HK-2 (cell line): ENCODE data around the gene AACS.
"Not testable (repeated sequence)": the region's sequence is repeated elsewhere in the genome, so short reads cannot be mapped to it uniquely, and the experiment has no call there.

Source experiments
- DNase-seq: peaks from one replicate; pipeline ENCODE4 v3.0.0-alpha.2; 2018; ENCODE audit not compliant: unreplicated experiment

The AACS gene

DNA sequence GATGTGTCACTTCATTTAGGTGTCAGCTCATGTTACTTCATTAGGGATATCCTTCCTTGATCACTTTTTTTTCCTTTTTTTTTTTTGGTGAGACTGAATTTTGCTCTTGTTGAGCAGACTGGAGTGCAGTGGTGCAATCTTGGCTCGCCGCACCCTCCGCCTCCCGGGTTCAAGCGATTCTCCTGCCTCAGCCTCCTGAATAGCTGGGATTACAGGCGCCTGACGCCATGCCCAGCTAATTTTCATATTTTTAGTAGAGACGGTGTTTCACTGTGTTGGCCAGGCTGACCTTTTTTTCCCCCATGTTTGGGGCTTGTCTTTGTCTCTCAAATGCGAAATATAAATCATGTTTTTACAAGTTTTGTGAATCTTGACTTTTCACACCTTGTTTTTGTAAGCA is 9.6 kb upstream of the AACS start:
- DNase-seq, result no peak

DNA sequence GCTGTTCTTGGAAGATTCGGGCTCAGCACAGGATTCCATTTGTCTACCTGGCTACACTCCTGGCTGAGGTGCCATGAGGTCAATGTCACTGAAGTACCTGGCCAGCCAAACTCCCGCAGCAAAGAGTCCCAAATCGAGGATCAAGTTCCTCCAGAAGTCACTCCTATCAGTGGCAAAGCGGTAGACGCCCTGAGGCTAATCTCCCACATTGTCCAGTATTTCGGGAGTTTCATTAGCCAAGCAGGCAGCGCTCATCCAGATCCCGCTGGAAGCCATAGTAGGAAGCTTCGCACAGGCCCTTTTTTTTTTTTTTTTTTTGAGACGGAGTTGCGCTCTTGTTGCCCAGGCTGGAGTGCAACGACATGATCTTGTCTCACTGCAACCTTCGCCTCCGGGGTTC is 8.9 kb upstream of the AACS start:
- no peak for DNase-seq

DNA sequence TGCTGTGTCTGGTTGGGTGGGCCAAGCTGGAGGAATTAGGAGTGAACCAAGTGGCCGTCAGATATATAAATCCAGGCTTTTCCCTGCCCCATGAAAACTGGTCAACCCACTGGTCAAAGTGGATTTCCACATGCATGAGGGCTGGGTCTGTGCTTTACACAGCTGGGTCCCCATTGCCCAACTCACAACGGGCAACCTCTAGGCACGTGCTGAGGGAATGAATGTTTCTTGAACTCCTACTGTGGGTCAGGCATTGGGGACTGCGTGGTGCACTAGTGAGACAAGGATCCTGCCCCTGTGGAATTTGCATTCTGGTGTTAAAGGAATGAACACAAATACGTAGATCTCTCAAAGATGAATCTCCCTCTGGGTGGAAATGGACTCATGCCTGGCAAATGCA is 7.5 kb upstream of the AACS start:
- DNase-seq, result no peak

DNA sequence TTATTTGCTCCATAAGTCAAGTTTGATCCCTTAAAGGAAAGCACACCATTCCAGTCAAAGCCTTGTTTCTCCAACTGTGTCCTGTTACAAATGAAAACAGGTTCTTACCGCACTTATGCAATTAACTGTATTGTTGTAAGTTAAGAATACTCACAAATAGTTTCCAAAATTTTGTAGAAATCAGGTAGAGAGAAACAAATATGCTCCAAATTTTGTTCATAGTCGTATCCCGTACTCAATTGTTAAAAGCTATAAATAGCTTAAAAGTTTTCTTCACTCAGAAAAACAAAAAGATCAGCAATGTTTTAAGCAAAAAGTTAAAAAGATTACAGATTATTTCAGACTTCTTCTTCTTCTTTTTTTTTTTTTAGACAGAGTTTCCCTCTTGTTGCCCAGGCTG is 4.0 kb upstream of the AACS start:
- no peak for DNase-seq

DNA sequence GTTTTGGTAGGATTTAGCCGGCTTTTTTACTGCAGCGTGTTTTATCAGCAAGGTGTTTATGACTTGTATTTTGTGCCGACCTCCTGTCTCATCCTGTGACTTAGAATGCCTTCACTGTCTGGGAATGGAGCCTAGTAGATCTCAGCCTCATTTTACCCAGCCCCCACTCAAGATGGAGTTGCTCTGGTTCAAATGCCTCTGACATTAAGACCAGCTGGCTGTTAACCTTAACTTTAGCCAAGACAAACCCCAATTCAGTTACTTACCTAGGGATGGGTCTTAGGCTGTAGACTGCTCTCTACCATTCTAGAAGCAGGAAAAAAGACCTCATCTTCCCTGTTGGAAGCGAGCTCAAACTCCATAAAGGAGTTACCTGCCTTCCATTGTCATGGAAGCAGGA is 1.7 kb upstream of the AACS start:
- DNase-seq, result not testable (repeated sequence)

DNA sequence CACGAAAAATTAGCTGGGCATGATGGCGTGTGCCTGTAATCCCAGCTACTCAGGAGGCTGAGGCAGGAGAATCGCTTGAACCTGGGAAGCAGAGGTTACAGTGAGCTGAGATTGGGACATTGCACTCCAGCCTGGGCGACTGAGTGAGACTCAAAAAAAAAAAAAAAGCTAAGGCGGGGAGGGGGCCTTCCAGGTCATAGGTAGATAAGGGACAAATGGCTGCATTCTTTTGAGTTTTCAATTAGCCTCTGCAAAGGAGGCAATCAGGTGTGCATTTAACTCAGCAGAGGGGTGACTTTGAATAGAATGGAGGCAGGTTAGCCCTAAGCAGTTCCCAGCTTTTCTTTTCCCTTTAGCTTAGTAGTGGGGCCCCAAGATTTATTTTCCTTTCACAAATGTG is 743 bp upstream of the AACS start:
- DNase-seq, result no peak

DNA sequence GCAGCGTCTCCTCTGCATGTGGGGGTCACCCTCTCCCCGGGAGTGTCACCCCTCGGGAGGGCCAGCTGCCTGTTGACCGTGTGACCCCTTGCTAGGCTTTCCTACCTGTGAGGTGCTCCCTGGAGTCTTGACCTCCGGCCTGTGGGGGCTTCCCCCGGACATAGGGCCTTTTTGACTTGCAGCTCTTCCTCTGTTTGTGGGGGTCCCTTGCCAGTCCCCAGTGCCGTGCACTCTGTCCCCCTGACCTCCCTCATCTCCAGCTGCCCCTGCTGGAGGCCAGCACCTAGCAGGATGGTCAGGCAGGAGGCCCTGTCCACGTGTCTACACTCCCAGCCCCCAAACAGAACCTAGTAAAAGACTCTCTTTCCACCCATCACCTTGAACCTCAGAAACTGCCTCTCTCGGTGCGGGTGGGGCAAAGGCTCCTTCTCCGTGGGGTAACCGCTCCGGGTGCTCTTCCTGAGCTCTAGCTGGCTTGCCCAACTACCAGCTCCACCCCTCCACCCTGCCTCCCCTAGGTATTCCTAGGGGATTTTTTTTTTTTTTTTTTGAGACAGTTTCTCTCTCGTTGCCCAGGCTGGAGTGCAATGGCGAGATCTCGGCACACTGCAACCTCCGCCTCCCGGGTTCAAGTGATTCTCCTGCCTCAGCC is 810 bp downstream of the AACS start:
- peak; percentile 16 for DNase-seq

DNA sequence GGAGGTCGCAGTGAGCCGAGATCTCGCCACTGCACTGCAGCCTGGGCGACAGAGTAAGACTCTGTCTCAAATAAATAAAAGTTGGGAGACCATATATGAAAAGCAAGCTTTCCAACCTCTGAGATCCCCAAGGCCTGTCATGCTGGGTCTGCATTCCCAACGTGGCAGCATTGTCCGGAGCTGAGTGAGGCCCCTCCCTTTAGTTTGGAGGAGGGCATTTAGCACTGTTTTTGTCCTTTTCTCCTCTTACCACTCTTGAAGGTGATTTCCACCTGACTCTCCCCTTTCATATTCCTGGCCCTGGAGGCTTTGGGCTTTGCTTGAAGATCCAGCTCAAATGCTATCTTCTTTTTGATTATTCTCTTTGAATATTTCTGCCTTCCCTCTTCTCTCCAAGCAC is 3.2 kb downstream of the AACS start:
- DNase-seq, result no peak

DNA sequence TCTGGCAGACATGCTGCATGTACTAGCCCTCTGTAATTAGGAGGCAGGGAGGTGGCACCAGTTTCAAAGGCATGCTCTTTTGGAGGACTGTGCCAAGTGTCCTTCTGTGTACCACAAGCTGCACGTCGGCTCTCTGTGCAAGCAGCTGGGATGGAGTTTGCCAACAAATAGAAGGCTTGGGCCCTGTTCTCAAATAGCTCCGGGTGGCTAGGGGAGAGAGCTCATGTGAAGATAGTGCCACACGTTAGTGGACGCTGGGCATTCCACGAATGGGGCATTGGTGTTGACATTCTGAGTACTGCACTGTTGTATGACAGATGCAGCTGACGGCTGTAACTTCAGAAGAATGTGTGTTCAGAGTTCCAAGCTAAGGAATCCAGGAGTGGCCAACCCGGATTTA is 4.4 kb downstream of the AACS start:
- DNase-seq, result no peak

DNA sequence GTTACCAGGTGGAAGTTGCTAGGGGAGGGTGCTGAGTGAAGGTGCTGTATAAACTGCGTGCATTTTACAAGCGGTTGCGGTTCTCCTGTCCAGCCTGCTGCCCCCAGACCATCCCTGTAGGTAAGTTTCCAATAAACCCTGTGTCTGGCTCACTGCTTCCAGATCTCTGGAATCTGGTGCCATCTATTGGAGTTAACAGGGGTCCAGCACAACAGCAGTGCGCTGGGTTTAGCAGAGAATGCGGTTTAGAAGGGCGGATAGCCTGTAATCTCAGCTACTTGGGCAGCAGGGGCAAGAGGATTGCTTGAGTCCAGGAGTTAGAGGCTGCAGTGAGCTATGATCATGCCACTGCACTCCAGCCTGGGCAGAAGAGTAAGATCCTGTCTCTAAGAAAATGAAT is 4.9 kb downstream of the AACS start:
- DNase-seq, result no peak

DNA sequence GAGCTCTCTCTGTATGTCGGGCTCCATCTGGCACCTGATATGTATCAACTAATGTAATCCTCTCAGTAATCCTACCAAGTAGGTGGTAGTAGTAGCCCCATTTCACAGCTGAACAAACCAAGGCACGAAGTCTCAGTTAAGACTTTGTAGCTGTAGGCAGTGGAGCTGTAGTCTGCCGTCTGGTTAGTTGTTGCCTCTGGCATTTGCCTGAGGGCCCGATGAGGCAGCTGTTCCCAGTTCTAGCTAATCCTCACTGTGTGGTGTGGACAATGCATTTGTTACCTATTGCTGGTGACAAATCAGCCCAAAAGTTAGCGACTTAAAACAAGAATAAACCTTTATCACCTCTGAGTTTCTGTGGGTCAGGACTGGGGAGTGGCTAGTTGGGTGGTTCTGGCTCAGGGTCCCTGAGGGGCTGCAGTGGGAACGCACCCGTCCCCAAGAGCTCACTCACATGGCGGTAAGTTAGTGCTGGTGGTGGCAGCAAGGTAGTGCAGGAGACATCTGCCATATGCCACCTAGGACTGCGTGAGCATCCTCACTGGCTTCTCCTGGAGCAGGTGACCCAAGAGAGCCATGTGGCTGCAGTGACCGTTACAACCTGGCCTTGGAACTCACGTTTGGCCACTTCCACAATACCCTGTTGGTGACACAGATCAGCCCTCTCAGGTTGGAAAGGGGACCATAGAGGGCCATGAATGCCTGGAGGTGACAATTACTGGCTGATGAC is 5.6 kb downstream of the AACS start:
- no peak for DNase-seq

DNA sequence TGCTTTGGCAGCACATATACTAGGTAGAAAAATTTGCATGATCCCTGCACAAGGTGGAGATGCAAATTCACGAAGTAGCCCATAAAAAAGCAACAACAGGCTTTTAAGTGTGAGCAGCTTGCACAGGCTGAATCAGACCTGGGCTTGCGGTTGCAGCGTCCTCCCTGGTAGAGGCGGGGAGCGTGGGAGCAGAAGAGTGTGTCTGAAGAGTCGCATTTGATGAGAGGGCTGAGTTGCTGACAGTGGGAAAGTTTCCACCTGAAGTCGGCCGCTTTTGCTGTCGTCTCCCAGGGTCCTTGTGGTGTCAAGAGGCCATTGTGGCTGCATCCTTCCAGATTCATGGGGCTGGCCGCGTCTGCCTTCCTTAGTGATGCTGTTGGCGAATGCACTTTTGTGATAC is 6.2 kb downstream of the AACS start:
- DNase-seq, result no peak

DNA sequence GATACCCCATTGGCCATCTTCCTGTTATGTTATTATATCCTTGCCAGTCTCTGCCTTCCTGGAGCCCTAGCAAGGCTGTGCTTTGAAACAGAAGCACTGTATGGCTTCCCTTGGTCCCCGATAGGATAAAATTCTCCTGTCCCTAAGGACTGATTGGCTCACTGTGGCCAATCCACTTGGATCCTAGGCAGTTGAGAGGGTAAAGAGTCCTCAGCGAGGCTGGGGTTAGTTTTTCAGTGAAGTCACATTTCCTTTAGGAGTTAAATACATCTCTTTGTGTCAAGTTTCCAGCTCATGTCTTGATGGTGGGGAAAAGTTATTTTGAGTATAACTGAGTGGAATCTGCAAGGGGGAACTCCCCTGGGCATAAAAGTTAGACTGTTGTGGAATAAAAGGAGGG is 7.3 kb downstream of the AACS start:
- DNase-seq, result no peak

DNA sequence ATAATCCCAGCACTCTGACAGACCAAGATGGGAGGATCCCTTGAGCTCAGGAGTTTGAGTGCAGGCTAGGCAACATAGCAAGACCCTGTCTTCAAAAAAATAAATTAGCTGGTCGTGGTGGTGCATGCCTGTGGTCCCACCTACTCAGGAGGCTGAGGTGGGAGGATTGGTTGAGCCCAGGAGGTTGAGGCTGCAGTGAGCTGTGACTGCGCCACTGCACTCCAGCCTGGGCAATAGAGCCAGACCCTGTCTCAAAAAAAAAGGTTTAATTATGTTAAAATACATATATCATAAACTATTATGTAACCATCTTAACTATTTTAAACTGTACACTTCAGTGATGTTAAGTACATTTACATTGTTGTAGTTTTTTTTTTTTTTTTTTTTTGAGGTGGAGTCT is 9.1 kb downstream of the AACS start:
- not testable (repeated sequence) for DNase-seq

DNA sequence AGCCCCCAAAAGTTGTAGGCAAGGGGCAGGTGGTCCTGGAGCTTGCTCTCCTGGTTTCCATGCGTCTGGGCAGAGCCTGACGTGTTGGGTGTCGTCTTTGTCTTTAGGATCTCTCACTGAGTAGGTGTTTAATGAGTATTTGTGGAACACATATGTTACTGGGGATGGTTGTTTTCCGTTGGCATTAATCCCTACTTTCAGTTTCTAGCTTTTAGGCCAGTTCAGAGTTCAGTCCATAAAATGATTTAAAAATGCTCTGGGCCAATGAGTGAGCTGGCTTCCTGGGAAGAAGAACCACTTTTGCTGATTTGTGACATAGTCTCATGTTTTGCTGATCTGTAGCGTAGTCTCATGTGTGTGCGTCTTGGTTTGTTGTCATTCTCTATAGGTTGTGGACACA is 10.9 kb downstream of the AACS start:
- no peak for DNase-seq

DNA sequence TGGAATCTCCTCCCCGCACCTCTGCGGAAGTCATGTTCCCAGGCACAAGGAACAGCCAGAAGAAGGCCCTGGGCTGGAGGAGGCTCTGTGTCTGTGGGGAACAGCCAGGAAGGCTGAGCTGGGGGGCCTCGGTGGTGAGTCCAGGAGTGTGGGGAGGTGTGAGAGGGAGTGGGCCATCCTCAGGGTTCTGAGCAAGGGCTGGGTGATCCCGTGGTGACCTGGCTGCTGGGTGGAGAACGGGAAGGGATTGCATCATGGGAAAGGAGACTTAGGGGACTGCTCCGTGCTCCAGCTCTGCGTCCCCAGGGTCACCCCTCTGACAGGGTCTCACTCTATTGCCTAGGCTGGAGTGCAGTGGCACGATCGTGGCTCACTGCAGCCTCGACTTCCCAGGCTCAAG is 13.8 kb downstream of the AACS start:
- DNase-seq, result no peak

DNA sequence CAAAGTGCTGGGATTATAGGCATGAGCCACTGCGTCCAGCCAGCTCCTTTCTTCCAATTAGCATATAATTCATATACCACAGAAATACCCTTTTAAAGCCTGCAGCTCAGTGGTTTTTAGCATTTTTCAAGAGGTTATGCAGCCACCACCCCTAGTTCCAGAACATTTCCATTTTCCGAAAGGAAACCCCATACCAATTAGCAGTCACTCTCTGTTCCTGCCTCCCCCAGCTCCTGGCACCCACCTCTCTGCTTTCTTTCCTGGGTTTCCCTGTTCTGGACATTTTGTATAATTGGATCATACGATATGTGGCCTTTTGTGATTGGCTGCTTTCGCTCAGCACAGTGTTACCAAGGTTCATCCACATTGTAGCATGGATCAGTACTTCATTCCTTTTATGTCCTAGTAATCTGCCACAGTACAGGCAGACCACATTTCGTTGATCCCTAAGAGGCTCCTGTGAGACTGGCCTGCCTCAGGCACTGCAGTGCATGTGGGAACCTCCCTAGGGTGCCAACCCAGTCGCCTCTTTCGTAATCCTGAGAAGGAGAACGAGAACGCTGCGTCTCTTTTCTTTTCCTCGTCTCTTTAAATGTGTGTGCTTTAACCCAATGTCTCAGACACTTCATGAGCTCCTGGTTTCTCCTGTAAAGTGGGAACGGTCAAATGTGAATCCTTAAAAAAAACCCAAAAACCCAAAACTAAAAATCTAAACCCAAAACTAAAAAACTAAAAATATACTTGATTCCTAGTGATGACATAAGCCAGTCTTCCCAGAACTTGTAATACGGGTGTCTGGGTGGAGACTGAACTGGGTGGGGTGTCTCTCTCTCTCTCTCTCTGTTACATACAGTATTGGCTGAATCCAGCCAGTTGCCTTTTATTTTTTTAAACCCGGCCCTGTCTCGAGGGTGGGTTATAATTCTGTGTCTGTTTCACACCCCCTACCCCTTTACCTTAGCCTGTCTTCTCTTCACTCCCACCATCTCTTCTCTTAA is 14.7 kb downstream of the AACS start:
- no peak for DNase-seq

DNA sequence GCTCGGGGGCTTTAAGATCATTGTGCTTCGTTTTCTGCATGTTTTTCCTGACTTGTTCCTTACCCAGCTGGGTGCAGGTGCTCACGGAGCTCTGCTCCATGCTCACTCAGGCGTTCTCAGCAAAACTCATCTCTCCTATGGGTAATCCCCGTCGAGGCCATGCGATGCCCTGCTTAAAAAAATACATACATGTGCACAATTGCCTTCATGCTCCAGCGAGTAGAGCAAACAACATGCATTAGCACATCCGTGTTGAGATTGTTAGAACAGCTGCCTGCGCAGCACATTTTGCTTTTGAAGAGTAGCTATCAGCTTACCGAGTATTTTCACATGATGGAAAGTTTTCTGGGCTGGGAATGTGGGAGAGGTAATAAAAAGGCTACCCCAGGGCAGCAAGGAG is 16.2 kb downstream of the AACS start:
- no peak for DNase-seq

DNA sequence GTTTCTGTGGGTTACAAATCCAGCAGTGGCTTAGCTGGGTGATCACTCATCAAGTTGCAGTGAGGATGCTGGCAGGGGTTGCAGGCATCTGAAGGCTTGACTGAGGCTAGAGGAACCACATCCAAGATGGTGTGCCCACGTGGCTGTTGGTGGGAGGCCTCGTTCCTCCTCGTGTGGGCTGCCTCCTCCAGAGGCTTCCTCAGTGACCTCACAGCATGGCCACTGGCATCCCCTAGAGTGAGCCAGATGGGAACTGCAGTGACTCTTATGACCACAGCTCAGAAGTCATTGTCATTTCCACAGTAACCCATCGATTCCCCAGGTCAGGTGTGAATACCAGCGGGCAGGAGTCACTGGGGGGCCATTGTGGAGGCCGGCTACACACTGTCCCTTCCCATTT is 17.8 kb downstream of the AACS start:
- DNase-seq, result no peak

DNA sequence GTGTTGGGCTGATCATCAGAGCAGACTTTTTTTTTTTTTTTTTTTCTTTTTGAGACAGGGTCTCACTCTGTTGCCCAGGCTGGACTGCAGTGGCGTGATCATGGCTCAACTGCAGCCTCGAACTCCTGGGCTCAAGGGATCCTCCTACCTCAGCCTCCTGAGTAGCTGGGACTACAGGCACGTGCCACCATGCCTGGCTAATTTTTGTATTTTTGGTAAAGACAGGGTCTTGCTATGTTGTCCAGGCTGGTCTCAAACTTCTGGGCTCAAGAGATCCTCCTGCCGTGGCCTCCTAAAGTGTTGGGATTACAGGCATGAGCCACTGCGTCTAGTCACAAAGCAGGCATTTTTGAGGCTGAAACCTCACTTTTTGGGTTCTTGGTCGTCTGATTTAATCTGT is 23.0 kb downstream of the AACS start:
- DNase-seq, result not testable (repeated sequence)

DNA sequence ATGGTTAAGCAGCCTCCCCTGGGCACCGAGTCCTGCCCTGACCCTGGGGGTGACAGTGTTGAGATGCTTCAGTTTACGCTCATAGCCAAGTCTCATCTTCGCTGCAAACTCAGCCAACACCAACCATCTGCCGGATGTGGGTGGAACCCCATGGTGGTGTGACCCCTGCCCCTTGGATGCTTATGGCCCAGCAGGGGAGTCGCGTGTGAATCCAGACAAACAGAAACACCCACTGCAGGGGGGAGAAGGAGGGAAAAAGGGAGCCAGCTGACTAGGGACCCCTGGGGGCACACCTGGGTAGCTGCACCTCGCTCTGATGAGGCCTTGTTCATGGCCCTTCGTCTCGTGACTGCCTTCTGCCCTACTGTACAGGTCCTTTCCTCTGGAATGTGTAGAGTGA is 23.8 kb downstream of the AACS start:
- DNase-seq, result no peak

DNA sequence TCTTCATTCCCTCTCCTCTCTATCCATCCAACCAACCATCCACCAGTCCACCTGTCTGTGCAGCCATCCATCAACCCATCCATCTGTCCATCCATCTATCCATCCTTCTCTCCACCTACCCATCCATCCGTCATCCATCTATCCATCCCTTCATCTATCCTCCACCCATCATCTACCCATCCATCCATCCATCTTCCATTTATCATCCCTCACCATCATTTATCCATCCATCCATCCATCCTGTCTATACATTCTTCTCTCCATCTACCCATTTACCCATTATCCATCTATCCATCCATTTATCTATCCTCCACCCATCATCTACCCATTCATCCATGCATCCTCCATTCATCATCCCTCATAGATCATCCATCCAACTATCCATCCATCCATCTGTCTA is 24.4 kb downstream of the AACS start:
- DNase-seq, result no peak

DNA sequence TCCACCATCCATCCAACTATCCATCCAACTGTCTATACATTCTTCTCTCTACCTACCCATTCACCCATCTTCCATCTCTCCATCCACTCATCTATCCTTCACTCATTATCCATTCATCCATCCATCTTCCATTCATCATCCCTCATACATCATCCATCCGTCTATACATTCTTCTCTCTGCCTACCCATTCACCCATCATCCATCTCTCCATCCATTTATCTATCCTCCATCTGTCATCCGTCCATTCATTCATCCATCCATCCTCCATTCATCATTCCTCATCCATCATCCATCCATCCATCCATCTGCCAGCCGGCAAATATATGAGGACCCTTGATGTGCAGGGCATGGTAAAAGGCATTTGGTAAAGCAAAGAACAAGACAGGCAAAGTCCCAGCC is 25.2 kb downstream of the AACS start:
- DNase-seq, result no peak
